Karpas-422 (cell line): Measurements from ENCODE around the gene ZNF525. TPM values are rescaled to one million over a fixed set of nuclear protein-coding genes. Genes with fewer than 3 reads are reported as not detected.
"Not testable (repeated sequence)": the region's sequence is repeated elsewhere in the genome, so short reads cannot be mapped to it uniquely, and the experiment has no call there.

ENCODE experiments used
- DNase-seq: peaks from one replicate; pipeline ENCODE4 v3.0.0-alpha.2; 2015
- H2AFZ ChIP-seq: fragments of 200-600 bp; sonication (generic); 2 replicates; pipeline ENCODE4 v1.6.1; 2014; ENCODE audit warnings: antibody characterized with exemption, low read length, mixed read lengths
- H3K27ac ChIP-seq: fragments of 200-600 bp; sonication (generic); 2 replicates; pipeline ENCODE4 v1.5.1; 2014; ENCODE audit warnings: mild to moderate bottlenecking, low read length, moderate library complexity
- H3K27me3 ChIP-seq: fragments of 200-600 bp; sonication (generic); 2 replicates; pipeline ENCODE4 v1.6.1; 2014; ENCODE audit warnings: low read length, mixed read lengths
- H3K36me3 ChIP-seq: fragments of 200-600 bp; sonication (generic); 2 replicates; pipeline ENCODE4 v1.6.1; 2014; ENCODE audit warnings: low read length, mixed read lengths; ENCODE audit not compliant: insufficient read depth
- H3K4me1 ChIP-seq: fragments of 200-600 bp; sonication (generic); 2 replicates; pipeline ENCODE4 v1.6.1; 2014; ENCODE audit warnings: mild to moderate bottlenecking, low read length, mixed read lengths
- H3K4me2 ChIP-seq: fragments of 200-600 bp; sonication (generic); 2 replicates; pipeline ENCODE4 v1.6.1; 2014; ENCODE audit warnings: low read length, low read depth, mild to moderate bottlenecking; ENCODE audit not compliant: poor library complexity, severe bottlenecking
- H3K4me3 ChIP-seq: fragments of 200-600 bp; sonication (generic); 2 replicates; pipeline ENCODE4 v1.5.1; 2014; ENCODE audit warnings: mild to moderate bottlenecking, antibody characterized with exemption, low read length, mixed read lengths
- H3K79me2 ChIP-seq: fragments of 200-600 bp; sonication (generic); 2 replicates; pipeline ENCODE4 v1.6.1; 2014; ENCODE audit warnings: mild to moderate bottlenecking, low read length, mixed read lengths
- H3K9ac ChIP-seq: fragments of 200-600 bp; sonication (generic); 2 replicates; pipeline ENCODE4 v1.6.0; 2014; ENCODE audit warnings: low read length
- H3K9me2 ChIP-seq: fragments of 200-600 bp; sonication (generic), shearing (Covaris generic); replicated peaks from 2 replicates; pipeline ENCODE4 v1.6.0; 2014; ENCODE audit warnings: mild to moderate bottlenecking, low read length, moderate library complexity; ENCODE audit not compliant: insufficient read depth
- H3K9me3 ChIP-seq: fragments of 300-700, 200-600 bp; sonication (generic); 2 replicates; pipeline ENCODE4 v1.6.1; 2014; ENCODE audit warnings: low read length, mixed read lengths
- H4K20me1 ChIP-seq: fragments of 200-600 bp; sonication (generic); 2 replicates; pipeline ENCODE4 v1.6.1; 2014; ENCODE audit warnings: mild to moderate bottlenecking, antibody characterized with exemption, low read length, low read depth; ENCODE audit not compliant: insufficient read depth
- total RNA-seq: library from RNA; depleted of rRNA; stranded (reverse); fragments of >200 nt; shearing (Covaris generic); gene quantifications from 2 replicates; pipeline ENCODE4 v1.2.3, GENCODE V29; 2014; ENCODE audit warnings: low replicate concordance

The ZNF525 gene
- total RNA-seq, 1 experiment from 2014 or later, result 47.1 TPM

- Histone ChIP-seq H3K36me3 (peaks cover 28% of the 10 kb centered on the region), H3K9ac (no peak overlapping the region), H3K4me1 (no peaks in the 10 kb centered on the region), H3K4me2 (no peak overlapping the region), H3K79me2 (no peaks in the 10 kb centered on the region), H3K27me3 (no peaks in the 10 kb centered on the region), H3K27ac (no peak overlapping the region), H2AFZ (no peak overlapping the region), H3K9me2 (no peaks in the 10 kb centered on the region), H3K4me3 (no peak overlapping the region), H3K9me3 (peaks cover 30% of the 10 kb centered on the region), H4K20me1 (no peaks in the 10 kb centered on the region)
- DNase-seq, result no peak
Measured at GRCh38 chr19:53388904-53389303, 23.4 kb downstream of the ZNF525 start.

GRCh38 chr19:53389571-53389970 lies 24.1 kb downstream of the ZNF525 start:
- H3K9me3 ChIP-seq, result peaks cover 27% of the 10 kb centered on the region

GRCh38 chr19:53389978-53390377 lies 24.5 kb downstream of the ZNF525 start:
- Histone ChIP-seq H4K20me1 (no peaks in the 10 kb centered on the region), H3K9me3 (peaks cover 23% of the 10 kb centered on the region), H3K79me2 (peaks cover under 1% of the 10 kb centered on the region; the same call in 1 of the 2 replicates), H3K27me3 (no peaks in the 10 kb centered on the region), H3K9me2 (no peaks in the 10 kb centered on the region), H3K9ac (no peak overlapping the region), H3K4me2 (no peak overlapping the region), H3K4me3 (no peak overlapping the region), H2AFZ (no peak overlapping the region), H3K27ac (no peak overlapping the region), H3K4me1 (peaks cover 5% of the 10 kb centered on the region), H3K36me3 (peaks cover 20% of the 10 kb centered on the region)
- DNase-seq, result peak; percentile 43

More at GRCh38 chr19:53389571-53389970, 24.1 kb downstream of the ZNF525 start:
- Histone ChIP-seq H3K27me3 (no peaks in the 10 kb centered on the region), H3K79me2 (no peaks in the 10 kb centered on the region), H3K4me3 (no peak overlapping the region), H3K36me3 (peaks cover 24% of the 10 kb centered on the region), H2AFZ (no peak overlapping the region), H3K9ac (no peak overlapping the region), H3K27ac (no peak overlapping the region), H3K4me2 (no peak overlapping the region), H4K20me1 (no peaks in the 10 kb centered on the region), H3K9me2 (no peaks in the 10 kb centered on the region), H3K4me1 (peaks cover 2% of the 10 kb centered on the region)
- no peak for DNase-seq

- DNase-seq, result peak; percentile 40
- Histone ChIP-seq H2AFZ (peak overlapping the region; percentile 5; the same call in 1 of the 2 replicates), H3K9ac (peak overlapping the region; percentile 78), H3K79me2 (peaks cover 36% of the 10 kb centered on the region), H3K4me3 (peak overlapping the region; percentile 78; the same call in 1 of the 2 replicates), H3K27me3 (no peaks in the 10 kb centered on the region), H4K20me1 (no peaks in the 10 kb centered on the region), H3K4me2 (peak overlapping the region; percentile 87), H3K4me1 (peaks cover 12% of the 10 kb centered on the region), H3K27ac (no peak overlapping the region), H3K9me2 (no peaks in the 10 kb centered on the region), H3K36me3 (peaks cover 25% of the 10 kb centered on the region), H3K9me3 (peaks cover 6% of the 10 kb centered on the region)
Measured at GRCh38 chr19:53394522-53394973, 29.0 kb downstream of the ZNF525 start.

GRCh38 chr19:53394974-53395839 lies 29.7 kb downstream of the ZNF525 start, which contains the start of gene ZNF765:
Gene ZNF765, plus strand, starts transcription at chr19:53395149. Its CDS starts 2,867 bp downstream, at chr19:53398016.
- peak; percentile 99 for DNase-seq

GRCh38 chr19:53395840-53396524 lies 30.5 kb downstream of the ZNF525 start:
- H2AFZ ChIP-seq, result not testable (repeated sequence)

More at GRCh38 chr19:53394974-53395839, 29.7 kb downstream of the ZNF525 start, which contains the start of gene ZNF765:
- Histone ChIP-seq H3K4me3 (peak within 1 kb of the TSS; percentile 78), H3K27me3 (no peaks in the 10 kb centered on the region), H3K79me2 (peaks cover 42% of the 10 kb centered on the region), H3K9me2 (no peaks in the 10 kb centered on the region), H3K9ac (peak within 1 kb of the TSS; percentile 78), H2AFZ (peak within 1 kb of the TSS; percentile 62; the same call in 1 of the 2 replicates), H3K4me2 (peak within 1 kb of the TSS; percentile 87), H3K9me3 (peaks cover 8% of the 10 kb centered on the region), H3K4me1 (peaks cover 12% of the 10 kb centered on the region), H4K20me1 (no peaks in the 10 kb centered on the region), H3K36me3 (peaks cover 32% of the 10 kb centered on the region), H3K27ac (no peak within 1 kb of the TSS)

GRCh38 chr19:53396525-53396868 lies 31.0 kb downstream of the ZNF525 start:
- Histone ChIP-seq H4K20me1 (no peaks in the 10 kb centered on the region), H3K27ac (no peak overlapping the region), H3K4me1 (peaks cover 12% of the 10 kb centered on the region), H3K4me2 (peak overlapping the region; percentile 87), H3K9me3 (peaks cover 15% of the 10 kb centered on the region), H3K9me2 (no peaks in the 10 kb centered on the region), H2AFZ (no peak overlapping the region), H3K79me2 (peaks cover 48% of the 10 kb centered on the region), H3K4me3 (peak overlapping the region; percentile 78), H3K36me3 (peaks cover 42% of the 10 kb centered on the region), H3K27me3 (no peaks in the 10 kb centered on the region), H3K9ac (peak overlapping the region; percentile 78)
- no peak for DNase-seq

More at GRCh38 chr19:53395840-53396524, 30.5 kb downstream of the ZNF525 start:
- H3K27ac ChIP-seq, H3K27me3 ChIP-seq, H3K9me2 ChIP-seq, H4K20me1 ChIP-seq, DNase-seq: not testable (repeated sequence)
- Histone ChIP-seq H3K4me2 (peak overlapping the region; percentile 87), H3K9ac (peak overlapping the region; percentile 78), H3K79me2 (peaks cover 47% of the 10 kb centered on the region), H3K4me1 (peaks cover 12% of the 10 kb centered on the region), H3K9me3 (peaks cover 13% of the 10 kb centered on the region), H3K36me3 (peaks cover 38% of the 10 kb centered on the region), H3K4me3 (peak overlapping the region; percentile 78)

GRCh38 chr19:53397918-53398317 lies 32.4 kb downstream of the ZNF525 start:
- Histone ChIP-seq H3K9me3 (peaks cover 20% of the 10 kb centered on the region), H3K4me1 (peaks cover 12% of the 10 kb centered on the region), H3K79me2 (peaks cover 48% of the 10 kb centered on the region), H3K36me3 (peaks cover 56% of the 10 kb centered on the region)
- DNase-seq, H3K4me3 ChIP-seq, H3K27ac ChIP-seq, H4K20me1 ChIP-seq, H3K27me3 ChIP-seq, H3K9ac ChIP-seq, H3K4me2 ChIP-seq, H3K9me2 ChIP-seq, H2AFZ ChIP-seq: not testable (repeated sequence)
